Anterior cingulate cortex (tissue), 58 donors: ENCODE measurements around the gene TPSG1.
A peak's percentile ranks its signal among the peaks of the same experiment; 100 is the strongest.
"Not testable (repeated sequence)": the region's sequence is repeated elsewhere in the genome, so short reads cannot be mapped to it uniquely, and the experiment has no call there.

Source experiments
- DNase-seq, 58 donors: peaks; one replicate each; lab custom pipeline; 2025; lab: John Stamatoyannopoulos, UW

Gene TPSG1

GRCh38 chr16:1232049-1232748 is 7.1 kb upstream of the TPSG1 start:
- not testable (repeated sequence) for DNase-seq

DNA sequence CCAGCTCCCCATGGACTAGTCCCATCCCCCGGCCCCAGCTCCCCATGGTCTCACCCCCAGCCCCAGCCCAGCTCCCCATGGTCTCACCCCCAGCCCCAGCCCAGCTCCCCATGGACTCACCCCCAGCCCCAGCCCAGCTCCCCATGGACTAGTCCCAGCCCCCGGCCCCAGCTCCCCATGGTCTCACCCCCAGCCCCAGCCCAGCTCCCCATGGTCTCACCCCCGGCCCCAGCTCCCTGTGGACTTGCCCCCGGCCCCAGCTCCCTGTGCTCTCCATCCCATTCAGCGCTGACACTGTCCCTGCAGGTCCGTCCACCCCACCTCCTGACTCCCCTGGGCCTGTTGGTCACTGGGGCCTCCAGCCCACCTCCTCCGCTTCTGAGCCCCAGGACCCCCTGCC is 6.2 kb upstream of the TPSG1 start:
- not testable (repeated sequence) for DNase-seq

GRCh38 chr16:1230471-1231212 is 5.6 kb upstream of the TPSG1 start:
- not testable (repeated sequence) for DNase-seq

- DNase-seq: not testable (repeated sequence)
Measured at GRCh38 chr16:1230084-1230470, 5.0 kb upstream of the TPSG1 start, which contains the start of gene TPSB2. Gene TPSB2, minus strand, starts transcription at chr16:1230184. Its CDS starts 233 bp downstream, at chr16:1229951.

GRCh38 chr16:1229476-1229875 is 4.4 kb upstream of the TPSG1 start:
- DNase-seq: not testable (repeated sequence)

DNA sequence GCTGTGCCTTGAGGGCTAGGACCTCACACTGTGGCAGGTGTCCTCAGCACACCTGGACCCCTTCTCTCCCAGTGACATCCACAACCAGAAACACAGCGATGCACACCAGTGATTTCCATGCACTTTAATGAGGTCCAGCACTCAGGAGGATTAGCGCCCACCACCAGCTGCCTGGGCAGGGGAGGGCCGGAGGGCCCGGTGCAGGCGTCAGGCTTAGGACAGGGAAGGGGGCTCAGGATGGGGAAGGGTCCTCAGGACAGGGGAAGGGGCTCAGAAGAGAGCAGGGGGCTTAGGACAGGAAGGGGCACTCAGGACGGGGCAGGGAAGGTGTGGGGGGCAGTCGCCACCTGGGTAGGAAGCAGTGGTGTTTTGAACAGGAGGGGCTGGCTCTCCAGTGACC is 3.2 kb upstream of the TPSG1 start:
- not testable (repeated sequence) for DNase-seq

DNA sequence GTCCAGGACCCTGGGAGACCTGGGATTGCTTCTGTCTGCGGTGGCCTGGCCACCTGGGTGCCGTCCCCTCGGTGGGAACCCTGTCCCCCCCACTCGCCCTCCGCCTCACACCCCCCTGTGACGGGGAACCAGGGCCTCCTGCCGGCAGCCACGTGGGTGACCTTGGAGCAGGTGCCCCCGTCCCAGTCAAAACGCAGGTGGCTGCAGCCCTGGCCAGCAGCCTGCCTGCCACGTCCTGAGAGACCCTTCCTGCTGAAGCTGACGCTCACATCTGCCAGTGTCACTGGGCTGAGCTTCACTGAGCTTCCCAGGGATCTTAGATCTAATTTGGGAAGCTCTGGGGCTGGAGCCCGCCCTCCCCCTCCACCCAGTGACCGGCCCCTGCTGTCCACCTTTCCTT is 1.6 kb upstream of the TPSG1 start:
- DNase-seq: not testable (repeated sequence)

DNA sequence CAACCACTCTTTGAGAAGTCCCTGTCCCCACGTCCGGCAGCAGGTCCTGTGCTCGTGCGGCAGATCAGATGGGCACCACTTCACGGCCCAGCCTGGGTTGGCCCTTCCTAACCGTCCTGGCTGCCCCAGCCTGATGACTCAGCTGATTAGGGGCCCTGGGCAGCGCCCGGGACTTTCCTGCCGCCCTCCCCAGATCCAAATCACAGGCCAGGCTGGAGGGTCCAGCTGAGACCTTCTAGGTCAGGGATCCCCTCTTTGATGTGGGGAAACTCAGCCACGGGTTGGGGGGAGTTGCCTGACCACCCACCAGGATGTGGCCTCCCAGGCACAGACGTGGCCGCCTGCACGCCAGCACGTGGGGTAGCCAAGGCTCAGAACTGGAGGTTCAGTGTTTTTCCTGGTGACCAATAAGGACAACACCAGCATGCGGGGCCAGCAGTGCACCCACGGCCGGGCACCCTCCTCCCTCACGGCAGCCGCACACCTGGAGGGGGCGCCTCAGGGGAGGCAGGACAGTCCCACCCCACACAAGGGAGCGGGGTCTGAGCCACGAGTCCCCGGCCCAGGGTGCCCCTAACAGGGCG is 752 bp upstream of the TPSG1 start:
- DNase-seq: not testable (repeated sequence)

DNA sequence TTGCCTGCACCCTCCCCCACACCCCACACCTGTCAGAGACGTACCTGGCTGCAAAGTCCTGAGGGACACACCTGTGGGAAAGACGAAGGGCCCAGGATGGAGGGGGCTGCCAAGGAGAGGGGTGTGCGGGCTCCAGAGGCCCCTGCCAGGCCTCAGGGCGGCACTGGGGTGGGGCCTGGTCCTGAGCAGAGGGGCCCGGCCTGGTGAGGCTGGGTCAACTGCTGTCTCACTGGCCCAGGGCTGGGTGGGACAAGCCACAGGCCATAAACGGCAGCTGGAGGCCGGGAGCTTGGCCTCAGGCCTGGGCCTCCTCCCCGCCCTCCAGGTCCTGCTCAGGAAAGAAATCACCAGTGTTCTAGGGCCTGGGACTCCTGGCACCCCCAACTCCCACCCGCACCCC is 510 bp downstream of the TPSG1 start:
- no peak for DNase-seq

DNA sequence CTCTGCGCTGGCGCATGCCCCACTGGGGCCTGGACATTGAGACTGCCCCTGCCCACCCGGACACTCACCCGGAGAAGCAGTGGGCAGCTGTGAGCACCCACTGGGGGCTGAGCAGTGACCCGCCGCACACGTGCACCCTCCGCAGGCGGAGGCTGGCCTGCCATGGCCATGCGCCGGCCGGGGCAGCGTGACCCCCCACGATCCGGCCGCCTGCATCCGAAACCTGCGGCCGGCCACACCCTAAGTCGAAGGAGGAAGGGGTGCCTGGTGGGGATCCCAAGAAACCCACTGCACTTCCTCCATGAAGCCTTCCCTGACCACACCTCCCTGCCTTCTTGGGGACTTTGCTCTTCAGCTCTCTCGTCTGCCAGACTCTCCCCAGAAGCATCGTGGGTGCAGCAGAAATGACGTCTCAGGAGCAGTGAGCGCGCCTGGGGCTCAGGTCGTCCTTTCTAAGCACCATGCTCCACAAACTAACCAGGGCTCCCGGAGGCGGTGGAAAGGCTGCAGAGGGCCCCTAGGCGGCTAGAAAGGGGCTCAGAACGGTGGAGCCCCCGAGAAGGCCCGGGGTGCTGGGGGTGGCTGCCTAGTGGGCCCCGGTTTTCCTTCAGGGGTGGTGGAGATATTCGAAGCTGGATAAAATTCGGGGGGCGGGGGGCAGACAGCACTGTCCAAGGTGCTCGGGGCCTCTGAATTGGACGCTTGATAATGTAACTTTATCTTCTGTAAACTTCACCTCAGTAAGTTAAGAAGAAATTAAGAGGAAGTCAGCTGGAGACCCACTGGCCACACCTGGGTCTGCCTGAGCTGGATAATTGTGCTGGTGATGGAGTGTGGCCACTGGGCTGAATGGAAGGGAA is 1.5 kb downstream of the TPSG1 start:
- no peak for DNase-seq

DNA sequence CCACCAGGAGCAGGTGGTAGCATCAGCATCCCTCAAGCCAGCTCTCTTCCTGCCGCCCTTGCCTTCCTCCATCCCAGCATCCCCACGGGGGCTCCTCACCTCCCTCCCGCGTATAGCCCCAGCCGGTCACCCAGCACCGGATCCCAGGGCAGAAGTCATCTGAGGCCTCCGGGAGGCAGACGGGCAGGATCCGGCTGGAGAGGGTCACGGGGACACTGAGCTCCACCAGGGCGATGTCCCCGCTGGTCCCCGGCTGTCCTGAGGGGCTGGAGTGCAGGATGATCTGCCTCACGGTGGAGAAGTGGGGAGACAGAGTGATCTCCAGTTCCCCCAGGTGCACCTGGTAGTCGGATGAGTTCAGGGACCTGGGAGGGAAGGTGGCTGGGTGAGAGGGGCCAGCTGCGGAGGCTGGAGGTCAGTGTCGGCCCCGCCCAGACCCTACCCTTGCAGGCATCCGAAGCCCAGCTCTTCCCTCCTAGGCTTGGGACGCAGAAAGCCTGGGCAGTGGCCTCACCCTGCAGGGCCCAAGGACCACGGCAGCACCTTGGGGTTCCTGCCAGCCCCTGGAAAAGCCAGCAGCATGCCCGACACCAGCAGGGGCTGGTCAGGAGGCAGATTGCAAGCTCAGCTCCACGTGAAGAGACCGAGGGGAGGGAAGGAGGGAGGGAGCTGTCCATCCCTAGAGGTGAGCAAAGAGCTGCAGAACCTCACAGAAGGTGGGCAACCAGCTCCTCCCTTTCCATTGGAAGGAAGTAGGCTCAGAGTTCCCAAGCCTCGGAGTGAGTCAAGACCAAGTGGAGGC is 2.3 kb downstream of the TPSG1 start:
- DNase-seq: no peak

DNA sequence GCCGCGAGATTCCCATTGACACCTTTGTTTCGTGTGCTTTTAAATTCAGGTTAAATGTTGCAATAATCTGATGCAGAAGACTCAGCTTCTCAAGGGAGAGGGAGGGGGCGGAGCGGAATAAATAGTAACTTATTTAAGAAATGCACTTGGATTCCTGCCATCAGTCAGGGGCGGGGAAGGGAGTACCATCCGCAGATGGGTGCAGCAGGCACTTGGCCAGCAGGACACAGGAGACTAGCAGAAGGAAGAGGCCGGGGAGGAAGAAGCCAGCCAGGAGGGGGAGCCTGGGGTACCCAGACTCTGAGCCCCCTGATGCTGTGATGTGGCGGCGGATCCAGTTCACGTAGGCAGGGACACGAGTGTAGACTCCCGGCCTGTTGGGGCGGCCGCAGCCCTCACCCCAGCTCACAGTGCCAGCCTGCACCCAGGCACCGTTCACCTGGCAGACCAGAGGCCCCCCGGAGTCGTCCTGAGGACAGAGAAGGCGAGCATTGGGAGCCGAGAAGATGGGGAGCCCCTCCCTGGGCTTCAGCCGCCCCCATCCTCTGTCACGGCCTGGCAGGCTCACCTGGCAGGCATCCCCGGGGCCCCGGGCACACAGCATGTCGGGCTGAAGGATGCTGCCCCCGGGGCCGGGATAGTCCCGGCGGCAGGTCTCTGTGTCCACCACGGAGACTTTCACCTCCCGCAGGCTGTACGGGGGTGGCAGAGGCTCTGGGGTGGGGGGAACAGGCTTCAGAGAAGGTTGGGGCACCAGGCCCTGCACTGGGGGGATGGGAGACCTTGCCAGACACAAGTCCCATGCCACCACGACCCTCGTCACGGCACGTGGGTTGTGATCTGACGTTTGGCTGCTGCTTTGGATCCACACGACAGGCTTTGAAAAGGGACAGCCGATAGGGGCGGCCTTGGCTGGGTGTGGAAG is 3.2 kb downstream of the TPSG1 start:
- DNase-seq: peak in 14 of 58 donors; percentile 3 to 43 (median 26)

- no peak for DNase-seq
Measured at GRCh38 chr16:1220841-1221627, 4.0 kb downstream of the TPSG1 start.

DNA sequence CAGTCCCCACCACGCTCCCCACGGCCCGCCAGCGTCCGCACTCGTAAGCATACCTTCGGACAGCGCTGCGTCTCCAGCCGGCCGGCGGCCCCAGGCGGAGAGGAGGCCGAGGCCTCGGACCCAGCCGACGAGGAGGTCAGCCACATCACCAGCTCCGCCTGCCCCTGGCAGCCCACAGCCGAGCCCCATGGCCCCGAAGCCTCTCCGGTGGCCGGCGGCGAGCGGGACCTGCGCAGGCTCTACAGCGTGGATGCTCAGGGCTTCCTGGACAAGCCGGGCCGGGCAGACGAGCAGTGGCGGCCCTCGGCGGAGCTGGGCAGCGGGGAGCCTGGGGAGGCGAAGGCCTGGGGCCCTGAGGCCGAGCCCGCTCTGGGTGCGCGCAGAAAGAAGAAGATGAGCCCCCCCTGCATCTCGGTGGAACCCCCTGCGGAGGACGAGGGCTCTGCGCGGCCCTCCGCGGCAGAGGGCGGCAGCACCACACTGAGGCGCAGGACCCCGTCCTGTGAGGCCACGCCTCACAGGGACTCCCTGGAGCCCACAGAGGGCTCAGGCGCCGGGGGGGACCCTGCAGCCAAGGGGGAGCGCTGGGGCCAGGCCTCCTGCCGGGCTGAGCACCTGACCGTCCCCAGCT is 4.9 kb downstream of the TPSG1 start:
- DNase-seq: no peak

- DNase-seq: no peak
Measured at GRCh38 chr16:1218930-1219611, 6.0 kb downstream of the TPSG1 start.

GRCh38 chr16:1218061-1218929 is 6.8 kb downstream of the TPSG1 start:
- no peak for DNase-seq
